ENCODE data around the gene CYTH3.
"Not testable (repeated sequence)": the region's sequence is repeated elsewhere in the genome, so short reads cannot be mapped to it uniquely, and the experiment has no call there.

The CYTH3 gene

GRCh38 chr7:6272481-6273323 lies at the start of gene CYTH3:
CYTH3 (minus strand) TSS chr7:6272624; CDS start chr7:6272507, 117 bp downstream.
- DNase-seq (ENCODE audit: low read depth), result peak; percentile 39

GRCh38 chr7:6320791-6321190 lies 48.4 kb upstream of the CYTH3 start:
- DNase-seq (ENCODE audit: low read depth), result no peak

GRCh38 chr7:6317797-6318438 lies 45.5 kb upstream of the CYTH3 start:
- no peak for DNase-seq (ENCODE audit: low read depth)

- DNase-seq (ENCODE audit: low read depth), result no peak
Observed at GRCh38 chr7:6316226-6316625, 43.8 kb upstream of the CYTH3 start.

- DNase-seq (ENCODE audit: low read depth), result no peak
Observed at GRCh38 chr7:6315746-6316145, 43.3 kb upstream of the CYTH3 start.

GRCh38 chr7:6310271-6310993 lies 38.0 kb upstream of the CYTH3 start:
- no peak for DNase-seq (ENCODE audit: low read depth)

- no peak for DNase-seq (ENCODE audit: low read depth)
Observed at GRCh38 chr7:6307762-6308161, 35.3 kb upstream of the CYTH3 start.

GRCh38 chr7:6306471-6306870 lies 34.0 kb upstream of the CYTH3 start:
- no peak for DNase-seq (ENCODE audit: low read depth)

- no peak for DNase-seq (ENCODE audit: low read depth)
Observed at GRCh38 chr7:6305330-6305729, 32.9 kb upstream of the CYTH3 start.

GRCh38 chr7:6301446-6301845 lies 29.0 kb upstream of the CYTH3 start:
- DNase-seq (ENCODE audit: low read depth), result not testable (repeated sequence)

- no peak for DNase-seq (ENCODE audit: low read depth)
Observed at GRCh38 chr7:6299774-6300173, 27.4 kb upstream of the CYTH3 start.

GRCh38 chr7:6294839-6295238 lies 22.4 kb upstream of the CYTH3 start:
- no peak for DNase-seq (ENCODE audit: low read depth)

- DNase-seq (ENCODE audit: low read depth), result no peak
Observed at GRCh38 chr7:6293202-6293601, 20.8 kb upstream of the CYTH3 start.

GRCh38 chr7:6291941-6292340 lies 19.5 kb upstream of the CYTH3 start:
- not testable (repeated sequence) for DNase-seq (ENCODE audit: low read depth)

- no peak for DNase-seq (ENCODE audit: low read depth)
Observed at GRCh38 chr7:6291531-6291930, 19.1 kb upstream of the CYTH3 start.

GRCh38 chr7:6290319-6290741 lies 17.9 kb upstream of the CYTH3 start:
- DNase-seq (ENCODE audit: low read depth), result no peak

GRCh38 chr7:6288270-6288860 lies 15.9 kb upstream of the CYTH3 start:
- DNase-seq (ENCODE audit: low read depth), result no peak

GRCh38 chr7:6286486-6286885 lies 14.1 kb upstream of the CYTH3 start:
- no peak for DNase-seq (ENCODE audit: low read depth)

GRCh38 chr7:6284461-6285360 lies 12.3 kb upstream of the CYTH3 start:
- no peak for DNase-seq (ENCODE audit: low read depth)

GRCh38 chr7:6284055-6284400 lies 11.6 kb upstream of the CYTH3 start:
- DNase-seq (ENCODE audit: low read depth), result no peak

- DNase-seq (ENCODE audit: low read depth), result not testable (repeated sequence)
Observed at GRCh38 chr7:6283391-6284054, 11.1 kb upstream of the CYTH3 start.
